GM23248 (cell line): ENCODE data around the gene PDSS2. TPM values are rescaled to one million over a fixed set of nuclear protein-coding genes. Genes with fewer than 3 reads are reported as not detected.

Experiments
- DNase-seq: peaks from one replicate; pipeline ENCODE4 v3.0.0-alpha.2; 2015
- H2AFZ ChIP-seq: fragments of 200-600 bp; sonication (generic); 2 replicates; pipeline ENCODE4 v1.6.1; 2016; ENCODE audit warnings: antibody characterized with exemption
- H3F3A ChIP-seq: fragments of 200-600 bp; sonication (generic); 2 replicates; pipeline ENCODE4 v1.6.1; 2016; ENCODE audit warnings: mild to moderate bottlenecking, antibody characterized with exemption, mixed run types; ENCODE audit not compliant: insufficient read depth
- H3K27ac ChIP-seq: fragments of 200-600 bp; sonication (generic); 2 replicates; pipeline ENCODE4 v1.5.1; 2016; ENCODE audit warnings: mild to moderate bottlenecking
- H3K27me3 ChIP-seq: fragments of 200-600 bp; sonication (generic); replicated peaks from 2 replicates; pipeline ENCODE4 v1.6.1; 2016; ENCODE audit warnings: mild to moderate bottlenecking; ENCODE audit not compliant: insufficient read depth
- H3K36me3 ChIP-seq: fragments of 200-600 bp; sonication (generic); 2 replicates; pipeline ENCODE4 v1.6.1; 2016; ENCODE audit warnings: low read depth, mild to moderate bottlenecking
- H3K4me1 ChIP-seq: fragments of 200-600 bp; sonication (generic); 2 replicates; pipeline ENCODE4 v1.6.1; 2016; ENCODE audit warnings: mild to moderate bottlenecking; ENCODE audit not compliant: insufficient read depth
- H3K4me2 ChIP-seq: fragments of 200-600 bp; sonication (generic); one replicate; pipeline ENCODE4 v1.6.1; 2016; ENCODE audit warnings: mild to moderate bottlenecking; ENCODE audit not compliant: unreplicated experiment
- H3K4me3 ChIP-seq: fragments of 200-600 bp; sonication (generic); 2 replicates; pipeline ENCODE4 v1.5.1; 2016; ENCODE audit warnings: mild to moderate bottlenecking
- H3K79me2 ChIP-seq: fragments of 200-600 bp; sonication (generic); 2 replicates; pipeline ENCODE4 v1.6.1; 2016; ENCODE audit warnings: mild to moderate bottlenecking; ENCODE audit not compliant: insufficient read depth
- H3K9ac ChIP-seq: fragments of 200-600 bp; sonication (generic); 2 replicates; pipeline ENCODE4 v1.6.1; 2016; ENCODE audit warnings: mild to moderate bottlenecking
- H3K9me2 ChIP-seq: fragments of 200-600 bp; sonication (generic); 2 replicates; pipeline ENCODE4 v1.6.1; 2016; ENCODE audit warnings: mixed run types, mild to moderate bottlenecking, moderate library complexity; ENCODE audit not compliant: insufficient read depth
- H3K9me3 ChIP-seq: fragments of 200-600 bp; sonication (generic); one replicate; pipeline ENCODE4 v1.6.1; 2017; ENCODE audit warnings: low read depth
- H4K20me1 ChIP-seq: fragments of 200-600 bp; sonication (generic); 2 replicates; pipeline ENCODE4 v1.6.0; 2016; ENCODE audit not compliant: insufficient read depth
- EZH2 ChIP-seq: fragments of 200-600 bp; sonication (generic); IDR thresholded peaks from 2 replicates; pipeline ENCODE4 v1.6.1; 2018; ENCODE audit warnings: antibody characterized with exemption, mild to moderate bottlenecking; ENCODE audit not compliant: insufficient read depth, poor library complexity, severe bottlenecking
- EZH2phosphoT487 ChIP-seq: fragments of 200-600 bp; sonication (generic); IDR thresholded peaks from 2 replicates; pipeline ENCODE4 v1.6.1; 2018; ENCODE audit warnings: antibody characterized with exemption, moderate library complexity, mild to moderate bottlenecking, low read depth; ENCODE audit not compliant: insufficient read depth
- WGBS, 2 experiments: methylation state at CpG; one replicate each; pipeline ENCODE4 v1.1.6; 2015 to 2017; ENCODE audit warnings: low lambda C conversion rate in 2 of 2, low coverage in 1 of 2; ENCODE audit errors: missing lambda C conversion rate in 2 of 2; 5-methylcytosine and 5-hydroxymethylcytosine counted together
- in situ Hi-C: fragments of 300-500 bp; cut with MboI; formaldehyde crosslinking; loops from 2 replicates; pipeline ENCODE4 v1.15.0; 2020
- polyA plus RNA-seq: library from polyadenylated mRNA; unstranded; fragments of >200 nt; fragmentation: Nextera tagmentation; extraction: Ambion mirVana; gene quantifications from 2 replicates; pipeline ENCODE4 v1.2.1, GENCODE V29; 2016
- total RNA-seq: library from RNA; depleted of rRNA; stranded (reverse); fragments of >200 nt; shearing (Covaris generic); gene quantifications from 2 replicates; pipeline ENCODE4 v1.2.3, GENCODE V29; 2014

Gene PDSS2
- total and polyA plus RNA-seq, 2 experiments from 2014 or later = 9.9 to 10.3 TPM

- in situ Hi-C loops = no loop called here
- Histone ChIP-seq H3K36me3 (no peaks in the 10 kb centered on the region), H3K4me1 (no peaks in the 10 kb centered on the region), H4K20me1 (no peaks in the 10 kb centered on the region), H3K9me3 (no peaks in the 10 kb centered on the region), H3K9ac (no peak overlapping the region), H2AFZ (no peak overlapping the region), H3K4me2 (no peak overlapping the region), H3K79me2 (no peaks in the 10 kb centered on the region), H3K27ac (no peak overlapping the region), H3F3A (0 out of 2 replicates have a peak, but pooled peaks cover under 1% of the 10 kb centered on the region), H3K9me2 (no peaks in the 10 kb centered on the region), H3K4me3 (no peak overlapping the region), H3K27me3 (no peaks in the 10 kb centered on the region)
- WGBS, 2 experiments = 98 to 99% methylated on average over 4 of the region's 4 CpGs
- no peak for DNase-seq
- TF ChIP-seq EZH2phosphoT487 (no peak), EZH2 (no peak)
Measured at GRCh38 chr6:107330168-107330567, 129.2 kb downstream of the PDSS2 start.

- WGBS, 2 experiments = 87 to 90% methylated on average over 5 of the region's 5 CpGs
- in situ Hi-C loops = no loop called here
- Histone ChIP-seq H3K4me3 (no peak overlapping the region), H3K9me3 (no peaks in the 10 kb centered on the region), H3K27me3 (no peaks in the 10 kb centered on the region), H3K79me2 (no peaks in the 10 kb centered on the region), H3K9ac (no peak overlapping the region), H2AFZ (no peak overlapping the region), H3K4me2 (no peak overlapping the region), H3K36me3 (no peaks in the 10 kb centered on the region), H3F3A (peaks cover 10% of the 10 kb centered on the region; the same call in 1 of the 2 replicates), H3K9me2 (no peaks in the 10 kb centered on the region), H4K20me1 (no peaks in the 10 kb centered on the region), H3K4me1 (0 out of 2 replicates have a peak, but pooled peaks cover under 1% of the 10 kb centered on the region), H3K27ac (no peak overlapping the region)
- no peak for DNase-seq
- TF ChIP-seq EZH2 (no peak), EZH2phosphoT487 (no peak)
Measured at GRCh38 chr6:107329063-107329860, 130.1 kb downstream of the PDSS2 start.

- Histone ChIP-seq H3K9ac (no peak overlapping the region), H3K9me2 (no peaks in the 10 kb centered on the region), H3K79me2 (no peaks in the 10 kb centered on the region), H3K27ac (no peak overlapping the region), H3K4me2 (no peak overlapping the region), H2AFZ (no peak overlapping the region), H3K36me3 (no peaks in the 10 kb centered on the region), H3K9me3 (no peaks in the 10 kb centered on the region), H3K4me3 (no peak overlapping the region), H3K4me1 (peaks cover 12% of the 10 kb centered on the region), H4K20me1 (no peaks in the 10 kb centered on the region), H3F3A (peaks cover 22% of the 10 kb centered on the region), H3K27me3 (no peaks in the 10 kb centered on the region)
- in situ Hi-C loops = no loop called here
- WGBS, 2 experiments = 87 to 91% methylated on average over 3 of the region's 3 CpGs
- TF ChIP-seq EZH2 (no peak), EZH2phosphoT487 (no peak)
- DNase-seq = no peak
Measured at GRCh38 chr6:107328081-107328480, 131.3 kb downstream of the PDSS2 start.

- Histone ChIP-seq H3K9ac (no peak overlapping the region), H2AFZ (no peak overlapping the region), H3K27ac (peak overlapping the region; percentile 47), H3K4me3 (no peak overlapping the region), H3K27me3 (no peaks in the 10 kb centered on the region), H3F3A (peaks cover 57% of the 10 kb centered on the region), H3K79me2 (no peaks in the 10 kb centered on the region), H3K9me2 (no peaks in the 10 kb centered on the region), H3K4me2 (peak overlapping the region; percentile 41), H4K20me1 (no peaks in the 10 kb centered on the region), H3K9me3 (no peaks in the 10 kb centered on the region), H3K4me1 (peaks cover 49% of the 10 kb centered on the region), H3K36me3 (no peaks in the 10 kb centered on the region)
- DNase-seq = peak; percentile 72
- WGBS, 2 experiments = 0% methylated on average over 1 of the region's 1 CpG
- in situ Hi-C loops = no loop called here
- TF ChIP-seq EZH2 (no peak), EZH2phosphoT487 (no peak)
Measured at GRCh38 chr6:107323133-107323785, 136.1 kb downstream of the PDSS2 start.
